ENCODE measurements around the gene FAM98C. TPM values are rescaled to one million over a fixed set of nuclear protein-coding genes. Genes with fewer than 3 reads are reported as not detected.
"Not testable (repeated sequence)": the region's sequence is repeated elsewhere in the genome, so short reads cannot be mapped to it uniquely, and the experiment has no call there.

FAM98C gene
- polyA plus RNA-seq, 1 experiment = 12.2 TPM

- peaks cover 15% of the 10 kb centered on the region for H3K27me3 ChIP-seq (ENCODE audit: control insufficient read depth, insufficient read depth, low read length)
- POLR2A ChIA-PET = no interaction called here
- CTCF ChIA-PET = interaction anchor here (1.3 kb wide), 1 partner anchor 9 kb away, joined by 4 read pairs; no protein-coding TSS in a partner anchor
Measured at GRCh38 chr19:38360351-38360750, 42.5 kb upstream of the FAM98C start.

GRCh38 chr19:38360839-38361631, 41.9 kb upstream of the FAM98C start:
- H3K36me3 ChIP-seq (ENCODE audit: control insufficient read depth, insufficient read depth, low read length) = no peaks in the 10 kb centered on the region
- H3K4me3 ChIP-seq (ENCODE audit: low read depth, low read length) = peak overlapping the region; percentile 54
- no peak for TF ChIP-seq CTCF (IDR thresholded peaks at IDR 0.05; ENCODE audit: insufficient read depth, low read depth, low read length)
- H3K27me3 ChIP-seq (ENCODE audit: control insufficient read depth, insufficient read depth, low read length) = peaks cover 15% of the 10 kb centered on the region
- no peak for DNase-seq (ENCODE audit: low read depth)
- ChIA-PET POLR2A (no interaction called here), CTCF (interaction anchor here (0.8 to 1.3 kb wide), 2 partner anchors 8 to 42 kb away, joined by 4 read pairs; partner anchors contain the start of gene FAM98C)

More at GRCh38 chr19:38360351-38360750, 42.5 kb upstream of the FAM98C start:
- DNase-seq (ENCODE audit: low read depth) = no peak
- no peak for TF ChIP-seq CTCF (IDR thresholded peaks at IDR 0.05; ENCODE audit: insufficient read depth, low read depth, low read length)
- no peaks in the 10 kb centered on the region for H3K36me3 ChIP-seq (ENCODE audit: control insufficient read depth, insufficient read depth, low read length)
- no peak overlapping the region for H3K4me3 ChIP-seq (ENCODE audit: low read depth, low read length)

GRCh38 chr19:38361633-38362075, 41.2 kb upstream of the FAM98C start:
- POLR2A ChIA-PET = interaction anchor here (0.9 kb wide), 1 partner anchor 13 kb away, joined by 3 read pairs; the partner anchor contains the start of gene PSMD8
- Histone ChIP-seq H3K27me3 (ENCODE audit: control insufficient read depth, insufficient read depth, low read length) (peaks cover 15% of the 10 kb centered on the region), H3K36me3 (ENCODE audit: control insufficient read depth, insufficient read depth, low read length) (no peaks in the 10 kb centered on the region), H3K4me3 (ENCODE audit: low read depth, low read length) (peak overlapping the region; percentile 54)
- DNase-seq (ENCODE audit: low read depth) = no peak
- peak; percentile 35; the same call in 1 of the 2 replicates for TF ChIP-seq CTCF (IDR thresholded peaks at IDR 0.05; ENCODE audit: insufficient read depth, low read depth, low read length)
- CTCF ChIA-PET = interaction anchor here (0.8 kb wide), 1 partner anchor 42 kb away, joined by 4 read pairs; the partner anchor contains the start of gene FAM98C

GRCh38 chr19:38362076-38362945, 40.6 kb upstream of the FAM98C start:
- POLR2A ChIA-PET = interaction anchor here (0.9 kb wide), 1 partner anchor 12 kb away, joined by 3 read pairs; the partner anchor contains the start of gene PSMD8
- H3K36me3 ChIP-seq (ENCODE audit: control insufficient read depth, insufficient read depth, low read length) = no peaks in the 10 kb centered on the region
- TF ChIP-seq CTCF (IDR thresholded peaks at IDR 0.05; ENCODE audit: insufficient read depth, low read depth, low read length) = no peak
- peak overlapping the region; percentile 54 for H3K4me3 ChIP-seq (ENCODE audit: low read depth, low read length)
- CTCF ChIA-PET = no interaction called here
- no peak for DNase-seq (ENCODE audit: low read depth)
- H3K27me3 ChIP-seq (ENCODE audit: control insufficient read depth, insufficient read depth, low read length) = peaks cover 12% of the 10 kb centered on the region

GRCh38 chr19:38362946-38363688, 39.8 kb upstream of the FAM98C start:
- CTCF ChIA-PET; DNase-seq (ENCODE audit: low read depth); POLR2A ChIA-PET; H3K36me3 ChIP-seq (ENCODE audit: control insufficient read depth, insufficient read depth, low read length): not testable (repeated sequence)
- H3K4me3 ChIP-seq (ENCODE audit: low read depth, low read length) = peak overlapping the region; percentile 54
- H3K27me3 ChIP-seq (ENCODE audit: control insufficient read depth, insufficient read depth, low read length) = peaks cover 11% of the 10 kb centered on the region
